RWPE1 (cell line): ENCODE data around the gene CKMT1A.

ENCODE experiments used
- CTCF ChIA-PET: fragments of 350-600 bp; sonication (Branson Sonifier 250); formaldehyde crosslinking; extraction: SDS; loops from one replicate; lab custom pipeline; 2021; lab: Yijun Ruan, JAX
- POLR2A ChIA-PET: fragments of 400-600 bp; formaldehyde crosslinking; extraction: SDS; loops from one replicate; lab custom pipeline; 2020; ENCODE audit warnings: antibody characterized with exemption; ENCODE audit not compliant: low non-redundant PET; lab: Yijun Ruan, JAX
- DNase-seq: peaks from one replicate; pipeline ENCODE4 v3.0.0; 2012; ENCODE audit warnings: low spot score
- H3K27ac ChIP-seq: fragments of 450-650 bp; 2 replicates; pipeline ENCODE4 v1.5.1; 2017
- CTCF ChIP-seq: fragments of 450-650 bp; conservative IDR thresholded peaks from 2 replicates; pipeline ENCODE4 v1.5.1; 2017; ENCODE audit warnings: low read depth, mild to moderate bottlenecking

The CKMT1A gene

GRCh38 chr15:43748376-43748775 lies 54.7 kb downstream of the CKMT1A start:
- DNase-seq, result peak; percentile 31
- TF ChIP-seq CTCF, result no peak
- POLR2A ChIA-PET, result no interaction called here
- peak overlapping the region; percentile 61; the same call in 1 of the 2 replicates for H3K27ac ChIP-seq
- CTCF ChIA-PET, result no interaction called here
